Renal cortex interstitium (tissue), 15 donors: ENCODE data around the gene UTY. TPM values are rescaled to one million over a fixed set of nuclear protein-coding genes. Genes with fewer than 3 reads are reported as not detected.
A peak's percentile ranks its signal among the peaks of the same experiment; 100 is the strongest.

Experiments
- DNase-seq, 11 donors: peaks; one replicate each; pipeline ENCODE4 v3.0.0-alpha.2; 2013; ENCODE audit warnings: low read depth in 9 of 11, low spot score in 4 of 11; ENCODE audit errors: extremely low read depth in 1 of 11
- long read RNA-seq, 16 experiments: transcript quantifications; one replicate each; lab custom pipeline, GENCODE V29; 2026
- polyA plus RNA-seq, 3 donors: library from polyadenylated mRNA; unstranded; fragments of 120-200 nt; gene quantifications; one replicate each; pipeline ENCODE4 v1.2.1, GENCODE V29; 2013; ENCODE audit not compliant: insufficient read length in 3 of 3

The UTY gene
- 10 to 100 TPM in 2 of 3 donors, under 1 TPM in 1; 0.09 to 25.7 (median 22.3) TPM for polyA plus RNA-seq
- long read RNA-seq, donor 1 = 0 reads
- long read RNA-seq, donor 2 = 0 reads
- long read RNA-seq, donor 3, partial matches to known transcripts = 5 of 5 reads
- long read RNA-seq, donor 3, other reads (novel, unspliced or antisense) = 0 of 5 reads
- long read RNA-seq, donor 4, partial matches to known transcripts = 0 of 5 reads
- long read RNA-seq, donor 4, other reads (novel, unspliced or antisense) = 5 of 5 reads
- long read RNA-seq, donor 5 = 0 reads
- long read RNA-seq, donor 6, full-length matches to known transcripts = 1 of 1 reads
- long read RNA-seq, donor 6, partial matches to known transcripts = 0 of 1 reads
- long read RNA-seq, donor 6, other reads (novel, unspliced or antisense) = 0 of 1 reads
- long read RNA-seq, donor 7 = 0 reads
- long read RNA-seq, donor 8, full-length matches to known transcripts = 3 of 8 reads
- long read RNA-seq, donor 8, partial matches to known transcripts = 5 of 8 reads
- long read RNA-seq, donor 8, other reads (novel, unspliced or antisense) = 0 of 8 reads
- long read RNA-seq, donor 9 = 0 reads
- long read RNA-seq, donor 10 = 0 reads
- long read RNA-seq, donor 11 = 0 reads
- long read RNA-seq, donor 12 = 0 reads
- long read RNA-seq, donor 13 = 0 reads
- long read RNA-seq, donor 14 = 0 reads
- long read RNA-seq, donor 15 = 0 reads
- long read RNA-seq, donor 16, partial matches to known transcripts = 21 of 22 reads
- long read RNA-seq, donor 16, other reads (novel, unspliced or antisense) = 0 of 22 reads

DNA sequence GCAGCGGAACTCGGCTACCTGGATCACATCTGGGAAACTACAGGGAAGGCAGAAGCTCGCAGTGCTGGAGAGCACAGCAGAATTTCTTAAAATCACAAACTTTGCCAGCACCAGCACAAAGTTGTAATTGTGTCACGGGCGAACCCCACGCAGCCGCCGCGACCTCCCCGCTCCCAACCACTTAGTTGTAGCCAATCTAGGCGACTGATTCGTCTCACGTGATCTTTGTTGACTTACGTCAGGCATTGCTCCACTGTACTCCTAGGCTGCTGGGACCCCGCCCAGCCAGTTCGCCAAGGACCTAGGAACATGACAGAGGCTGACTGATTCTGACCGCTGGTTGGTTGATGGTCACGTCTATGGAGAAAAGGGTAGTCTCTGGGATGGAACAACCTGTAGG, at the start of gene UTY:
Gene UTY, minus strand, starts transcription at position 206 of the 400 bp plus-strand sequence. CDS start 368 bp downstream, outside the sequence.
- peak in 6 of 11 donors; percentile 58 to 91 (median 70) for DNase-seq

DNA sequence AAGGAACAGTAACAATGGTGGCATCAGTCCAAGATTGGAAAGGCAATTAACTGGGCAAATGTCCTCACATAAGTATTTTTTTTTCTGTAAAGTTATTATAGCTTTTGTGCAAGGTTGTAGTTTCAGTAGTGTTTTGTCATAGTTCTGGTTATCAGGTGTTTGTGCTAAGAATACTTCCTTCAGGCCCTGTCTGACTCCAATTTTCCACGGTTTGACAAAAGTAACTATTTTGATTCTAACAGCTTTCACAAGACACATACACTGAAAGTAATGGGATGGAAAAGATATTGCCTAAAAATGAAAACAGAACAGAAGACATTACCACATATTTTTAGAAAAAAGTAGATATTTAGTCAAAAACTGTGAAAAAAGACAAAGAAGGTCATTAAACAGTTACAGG, 40.6 kb upstream of the UTY start:
- DNase-seq = no peak

DNA sequence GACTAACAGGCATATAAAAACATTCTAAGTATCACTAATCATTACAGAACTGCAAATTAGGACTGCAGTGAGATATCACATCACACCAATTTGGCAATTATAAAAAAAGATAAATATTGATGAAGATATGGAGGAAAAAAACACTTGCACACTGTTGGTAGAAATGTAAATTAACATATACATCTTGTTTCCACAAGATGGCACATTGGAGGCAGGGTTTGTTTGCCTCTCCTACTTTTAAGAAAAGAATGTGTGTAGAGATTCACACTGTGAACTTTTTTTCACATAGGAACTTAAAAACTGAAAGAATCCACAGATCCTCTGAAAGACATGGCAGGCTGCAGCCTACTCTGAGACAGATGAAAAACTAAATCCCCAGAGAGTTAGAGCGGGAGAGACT, 21.4 kb upstream of the UTY start:
- DNase-seq = no peak

DNA sequence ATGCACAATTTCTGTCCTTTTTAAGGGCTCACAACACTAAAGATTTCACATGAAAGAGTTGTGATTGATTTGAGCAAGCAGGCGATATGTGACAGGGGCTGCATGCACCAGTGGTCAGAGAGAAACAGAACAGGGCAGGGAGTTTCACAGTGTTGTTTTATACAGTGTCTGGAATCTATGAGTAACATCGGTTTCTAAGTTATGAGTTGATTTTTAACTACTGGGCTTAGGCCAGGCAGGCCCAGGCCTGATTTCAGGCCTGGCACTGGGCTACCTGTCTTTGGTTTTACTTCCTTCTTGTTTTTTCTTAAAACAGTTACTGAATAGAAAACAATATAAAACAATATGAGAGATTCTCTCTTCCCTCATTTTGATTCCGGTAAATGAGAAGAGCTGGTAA, 13.9 kb upstream of the UTY start:
- DNase-seq = no peak

DNA sequence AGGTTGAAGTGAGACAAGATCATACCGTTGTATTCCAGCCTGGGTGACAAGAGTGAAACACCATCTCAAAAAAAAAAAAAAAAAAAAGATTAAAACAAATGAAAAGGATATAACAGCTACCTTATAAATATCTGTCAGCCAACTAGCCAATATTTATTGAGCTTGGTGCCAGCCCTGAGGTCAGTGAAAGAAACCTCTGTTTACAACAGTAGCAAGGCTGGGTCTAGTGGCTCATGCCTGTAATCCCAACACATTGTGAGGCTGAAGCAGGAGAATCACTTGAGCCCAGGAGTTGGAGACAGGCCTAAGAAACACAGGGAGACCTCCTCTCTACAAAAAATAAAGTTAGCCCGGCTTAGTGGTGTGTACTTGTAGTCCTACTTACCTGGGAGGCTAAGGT, 12.6 kb upstream of the UTY start:
- DNase-seq = no peak

DNA sequence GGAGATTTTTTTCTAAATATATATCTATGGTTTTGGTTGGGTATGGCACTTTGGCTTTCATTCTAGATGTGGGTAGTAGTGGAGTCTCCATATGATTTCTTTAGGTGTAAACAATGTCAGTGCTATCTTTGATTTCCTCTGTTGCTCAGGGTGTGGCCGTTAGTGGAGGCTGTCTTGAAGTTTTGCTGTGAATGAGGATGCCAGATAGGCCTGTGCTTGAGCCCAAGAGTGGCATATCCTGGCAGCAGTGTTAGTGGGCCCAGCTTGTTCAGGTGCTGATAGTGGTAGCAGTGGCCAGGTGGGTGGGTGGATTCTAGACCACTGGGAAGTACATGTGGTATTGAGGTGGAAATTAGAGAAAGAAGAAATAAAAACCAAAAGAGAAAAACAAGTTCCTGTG, 8.9 kb upstream of the UTY start:
- no peak for DNase-seq

DNA sequence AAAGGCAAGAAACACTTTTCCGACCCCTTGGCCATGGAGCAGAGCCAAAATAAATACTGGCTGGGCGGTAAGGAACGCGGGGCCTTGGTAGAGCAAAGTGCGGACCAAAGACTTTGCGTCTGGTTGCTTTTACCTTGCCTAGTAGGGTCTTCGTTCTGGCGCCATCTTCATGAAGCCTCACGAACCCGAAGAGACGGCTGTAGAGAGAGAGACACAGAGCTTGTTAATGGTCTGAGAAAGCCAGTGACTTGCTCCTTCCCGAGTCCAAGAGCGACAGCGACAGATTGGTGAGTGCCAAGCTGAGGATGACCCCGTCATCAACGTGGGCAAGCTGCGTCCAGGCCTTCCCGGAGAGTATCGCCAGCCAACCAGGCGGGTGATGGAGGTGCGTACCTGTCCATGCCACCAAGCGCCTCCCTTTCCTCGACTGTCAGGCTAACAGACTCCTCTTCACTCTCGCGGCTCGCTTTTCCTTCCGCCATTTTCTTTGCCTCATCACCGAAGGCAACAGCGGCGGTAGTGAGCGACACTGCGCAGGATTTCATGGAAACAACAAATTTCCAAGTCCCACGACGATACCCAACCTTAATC, 617 bp downstream of the UTY start:
- peak in 6 of 11 donors; percentile 13 to 41 (median 28) for DNase-seq

DNA sequence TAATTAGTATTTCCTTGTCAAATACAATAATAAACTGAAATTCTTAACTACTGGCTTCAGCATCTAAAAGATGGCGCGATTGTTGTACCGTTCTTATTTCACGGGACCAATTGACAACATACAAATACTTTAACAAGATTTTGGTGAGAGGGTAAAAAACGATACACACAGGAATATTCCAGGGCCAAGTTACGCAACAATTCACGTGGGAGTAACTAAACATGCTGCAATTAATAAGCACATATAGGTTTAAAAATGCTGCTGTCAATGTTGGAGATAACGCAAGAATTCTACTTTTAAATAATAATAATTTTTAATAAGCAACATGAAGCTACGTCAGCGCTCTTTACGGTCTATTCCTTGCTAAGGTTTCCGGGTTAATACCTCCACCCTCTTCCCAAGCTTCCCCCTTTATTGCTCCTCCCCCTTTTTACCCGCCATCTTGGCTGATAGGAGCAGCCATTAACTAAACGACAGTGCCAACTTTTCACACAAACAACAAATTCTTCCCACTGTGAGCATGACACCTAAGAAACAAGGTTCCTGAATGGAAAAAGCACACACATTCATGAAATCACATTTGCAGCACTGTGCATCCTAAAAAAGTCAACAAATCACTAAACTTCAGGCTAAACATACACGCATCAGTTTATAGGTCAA, 1.6 kb downstream of the UTY start:
- DNase-seq = peak in 6 of 11 donors; percentile 37 to 65 (median 44)

DNA sequence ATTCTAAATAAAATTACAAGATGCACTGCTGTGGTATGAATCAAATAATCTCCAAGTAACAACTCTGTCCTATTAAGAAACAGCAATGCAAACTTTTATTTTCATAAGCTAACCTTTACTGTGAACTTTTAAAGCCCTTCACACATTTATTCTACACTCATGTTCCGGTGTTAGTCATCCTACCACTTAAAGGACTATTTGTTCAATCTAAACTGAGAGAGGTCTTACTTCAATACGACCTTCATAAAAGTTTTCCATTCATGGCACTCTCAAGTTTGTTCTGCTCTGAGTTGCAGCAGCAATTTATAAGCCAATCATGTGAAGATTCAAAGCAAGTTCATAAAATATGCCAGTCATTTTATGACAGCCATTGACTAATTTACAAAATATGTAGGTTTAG, 4.8 kb downstream of the UTY start:
- DNase-seq = no peak

DNA sequence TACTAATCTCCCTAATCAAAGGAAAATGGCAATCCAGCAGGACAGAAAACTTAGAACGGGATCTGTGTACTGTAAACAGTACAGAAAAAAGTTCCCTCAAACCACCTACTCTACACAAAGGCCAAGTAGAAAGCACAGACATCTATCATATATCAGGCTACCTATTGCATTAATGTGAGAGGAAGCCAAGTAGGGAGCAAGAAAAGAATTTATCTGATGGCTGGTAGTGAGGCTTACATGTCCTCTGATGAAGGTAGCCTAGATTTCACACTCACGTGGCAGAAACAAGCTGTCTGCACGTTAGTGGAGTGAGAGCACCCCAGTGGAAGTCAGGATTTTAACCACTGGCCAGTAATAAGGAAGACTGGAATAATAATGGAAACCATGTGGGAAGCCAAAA, 28.3 kb downstream of the UTY start:
- no peak for DNase-seq

DNA sequence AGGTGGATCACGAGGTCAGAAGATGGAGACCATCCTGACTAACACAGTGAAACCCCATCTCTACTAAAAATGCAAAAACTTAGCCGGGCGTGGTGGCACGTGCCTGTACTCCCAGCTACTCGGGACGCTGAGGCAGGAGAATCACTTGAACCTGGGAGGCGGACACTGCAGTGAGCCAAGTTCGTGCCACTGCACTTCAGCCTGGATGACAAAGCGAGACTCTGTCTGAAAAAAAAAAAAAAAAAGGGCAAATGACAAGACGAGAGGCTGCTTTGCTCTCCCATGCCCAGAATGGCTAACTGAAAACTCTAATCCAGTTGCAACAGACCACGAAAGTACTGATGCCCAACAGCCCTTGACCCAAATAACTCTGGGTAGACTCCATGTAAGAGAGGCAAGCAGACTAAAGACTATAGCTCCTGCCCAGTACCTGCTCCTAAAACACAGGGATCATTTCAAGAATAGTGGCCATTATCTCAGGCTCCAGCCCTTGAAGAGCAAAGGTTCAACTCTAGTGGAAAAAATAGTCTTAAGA, 29.2 kb downstream of the UTY start:
- DNase-seq = no peak

DNA sequence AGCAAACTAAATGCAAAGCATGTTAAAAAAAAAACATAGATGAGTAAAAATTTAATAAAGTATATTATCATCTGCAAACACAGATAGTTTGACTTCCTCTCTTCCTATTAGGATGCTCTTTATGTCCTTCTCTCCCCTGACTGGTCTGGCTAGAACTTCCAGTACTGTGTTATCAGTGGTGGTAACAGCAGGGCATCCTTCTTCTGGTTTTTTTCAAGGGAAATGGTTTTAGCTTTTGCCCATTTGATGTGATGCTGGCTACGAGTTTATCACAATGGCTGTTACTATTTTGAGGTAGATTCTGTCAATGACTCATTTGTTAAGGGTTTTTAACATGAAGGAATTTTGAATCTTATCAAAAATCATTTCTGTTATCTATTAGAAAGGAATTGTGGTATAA, 34.3 kb downstream of the UTY start:
- DNase-seq = no peak

DNA sequence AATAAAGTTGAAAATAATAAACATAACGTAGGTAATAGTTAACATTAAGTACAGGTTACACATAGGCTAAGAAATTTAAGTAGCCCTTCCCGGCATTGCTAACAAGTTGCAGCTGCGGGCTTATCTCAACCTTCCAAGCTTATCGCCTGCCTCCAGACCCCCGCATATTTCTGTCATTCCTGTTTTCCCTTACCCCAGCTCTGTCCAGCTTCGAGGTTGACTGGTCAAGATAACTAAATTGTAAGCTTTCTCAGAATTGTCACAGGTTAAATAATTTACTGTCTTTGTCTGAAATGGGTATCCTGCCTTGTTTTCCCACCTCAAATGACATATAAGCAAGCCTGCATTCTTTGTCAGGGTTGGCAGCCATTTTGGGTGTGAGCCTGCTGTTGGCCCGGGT, 36.7 kb downstream of the UTY start:
- DNase-seq = no peak

DNA sequence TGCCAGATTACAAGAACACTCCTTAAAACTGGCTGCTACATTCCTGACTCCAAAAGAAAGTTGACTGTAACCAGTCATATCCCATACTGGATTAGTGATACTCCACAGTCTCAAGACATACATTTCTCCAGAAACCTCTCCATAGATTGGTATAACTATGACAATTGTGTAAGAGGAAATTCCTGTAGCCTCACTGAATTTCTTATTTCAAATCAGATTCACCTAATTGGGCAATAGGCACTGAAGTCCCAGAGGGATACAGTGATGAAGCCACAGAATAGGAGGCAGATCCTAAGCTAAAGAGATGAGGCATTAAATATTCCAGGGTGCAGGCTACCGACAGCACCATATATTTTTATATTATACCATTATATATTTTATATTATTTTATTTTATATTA, 39.0 kb downstream of the UTY start:
- DNase-seq = no peak

DNA sequence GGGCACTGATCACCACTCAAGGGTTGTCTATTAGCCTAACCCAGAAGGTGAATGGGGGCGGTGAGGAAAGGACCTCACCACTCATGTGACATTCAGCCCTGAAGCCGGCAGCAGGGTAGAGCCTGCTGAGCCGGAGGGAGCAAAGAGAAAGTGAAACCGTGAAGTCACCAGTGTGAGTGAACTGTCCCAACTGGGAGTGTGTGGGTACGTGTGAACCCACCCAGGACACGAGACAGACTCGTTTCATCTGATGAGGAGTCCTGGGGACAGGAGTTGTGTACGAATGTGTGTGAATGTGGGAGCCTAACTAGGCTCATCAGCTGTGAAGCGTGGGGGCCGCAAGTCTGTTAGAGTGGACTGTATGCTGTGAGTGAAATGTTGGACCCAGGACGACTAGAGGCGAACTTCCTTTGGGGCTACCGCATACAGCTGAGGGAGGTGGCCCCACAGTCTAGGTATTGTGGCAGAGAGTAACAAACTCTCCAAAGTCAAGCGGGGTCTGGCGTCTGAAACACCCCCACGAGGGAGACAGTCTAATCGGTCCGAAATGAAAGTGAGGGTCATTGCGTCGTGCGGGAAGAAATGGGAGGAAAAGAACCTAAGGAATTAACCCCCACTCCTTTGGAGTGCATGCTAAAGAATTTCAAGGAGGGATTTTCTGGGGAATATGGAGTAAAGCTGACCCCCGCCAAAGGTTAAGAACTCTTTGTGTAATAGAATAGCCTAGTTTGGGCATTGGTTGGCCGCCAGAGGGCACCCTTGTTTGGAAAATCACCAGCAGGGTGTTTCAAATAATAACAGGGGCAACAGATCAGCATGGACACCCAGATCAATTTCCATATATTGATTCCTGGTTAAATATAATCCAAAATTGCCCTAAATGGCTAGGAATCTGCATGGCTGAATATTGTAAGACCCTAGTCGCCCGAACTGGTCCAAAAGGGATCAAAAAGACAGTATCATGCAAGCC, 43.6 kb downstream of the UTY start:
- no peak for DNase-seq

DNA sequence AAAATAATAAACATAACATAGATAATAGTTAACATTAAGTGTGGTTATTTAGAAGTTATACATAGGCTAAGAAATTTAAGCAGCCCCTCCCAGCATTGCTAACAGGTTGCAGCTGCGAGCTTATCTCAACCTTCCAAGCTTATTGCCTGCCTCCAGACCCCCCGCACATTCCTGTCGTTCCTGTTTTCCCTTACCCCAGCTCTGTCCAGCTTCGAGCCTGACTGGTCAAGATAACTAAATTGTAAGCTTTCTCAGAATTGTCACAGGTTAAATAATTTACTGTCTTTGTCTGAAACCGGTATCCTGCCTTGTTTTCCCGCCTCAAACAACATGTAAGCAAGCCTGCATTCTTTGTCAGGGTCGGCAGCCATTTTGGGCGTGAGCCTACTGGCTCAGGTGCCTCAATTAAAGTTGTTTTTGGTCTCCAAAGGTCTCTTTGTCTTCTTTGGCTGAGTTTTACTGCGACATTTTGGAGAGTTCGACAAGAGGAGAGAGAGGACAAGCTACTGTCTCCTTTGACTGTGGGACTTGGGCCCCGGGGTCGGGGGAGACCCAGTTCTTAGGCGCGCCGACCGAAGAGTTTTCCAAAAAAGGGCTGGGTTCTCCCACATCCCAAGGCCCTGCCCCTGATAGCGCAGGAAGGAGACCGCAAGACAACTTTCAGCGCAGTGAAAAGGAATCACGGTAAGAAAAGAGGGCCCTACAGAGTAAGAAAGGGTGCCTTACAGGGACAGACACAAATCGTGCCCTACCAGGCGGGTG, 44.4 kb downstream of the UTY start:
- no peak for DNase-seq

DNA sequence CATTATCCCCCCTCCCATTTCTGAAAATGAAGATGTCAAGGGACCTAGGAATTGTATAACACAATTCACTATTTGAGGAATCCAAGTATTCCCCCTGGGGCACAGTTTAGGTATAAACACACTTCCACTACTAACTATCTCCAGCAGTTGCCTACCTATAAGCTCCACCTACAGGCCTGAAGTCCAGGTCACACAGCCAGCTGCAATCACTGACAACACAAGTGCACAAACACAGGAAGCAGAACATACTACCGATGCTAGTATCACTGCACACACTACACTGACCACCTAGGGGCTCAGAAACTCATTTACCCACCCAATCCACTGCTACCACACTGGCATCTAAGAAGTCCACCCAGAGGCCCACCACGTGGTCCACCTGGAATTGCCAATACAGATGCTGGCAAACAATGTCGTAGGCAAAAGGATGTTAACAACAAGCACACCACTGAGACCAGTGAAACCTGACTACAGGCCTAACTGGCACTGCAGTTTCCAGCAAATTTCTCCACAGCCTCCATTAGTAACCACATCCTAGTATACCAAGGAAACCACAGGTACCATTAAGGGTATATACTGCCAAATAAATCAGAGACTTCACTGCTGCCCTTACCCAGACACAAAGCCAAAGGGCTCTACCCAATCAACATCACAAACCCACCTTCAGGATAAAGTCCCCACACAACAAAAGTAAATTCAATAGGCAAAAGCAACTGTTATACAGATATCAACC, 47.4 kb downstream of the UTY start:
- no peak for DNase-seq
